GM23338 (cell line): Measurements from ENCODE around the gene USP17L5.
"Not testable (repeated sequence)": the region's sequence is repeated elsewhere in the genome, so short reads cannot be mapped to it uniquely, and the experiment has no call there.

Source experiments
- CREB1 ChIP-seq: fragments of 250-450 bp; sonication (Bioruptor Pico); IDR thresholded peaks from 2 replicates; pipeline ENCODE4 v1.5.0; 2020; ENCODE audit warnings: low read depth, mild to moderate bottlenecking, moderate library complexity
- CTCF ChIP-seq, 2 experiments: fragments of 200-600 bp in 1 of 2; sonication (generic) in 1 of 2; conservative IDR thresholded peaks; 2 replicates each; pipeline versions ENCODE4 v1.5.1 to v1.6.1; 2016 to 2017; ENCODE audit warnings: antibody characterized with exemption in 2 of 2, low read depth in 2 of 2, mild to moderate bottlenecking in 2 of 2, moderate library complexity in 1 of 2
- ETS1 ChIP-seq: IDR thresholded peaks from 2 replicates; pipeline ENCODE4 v1.6.1; 2016; ENCODE audit warnings: antibody characterized with exemption
- EZH2 ChIP-seq: fragments of 200-600 bp; sonication (generic); IDR thresholded peaks from one replicate; pipeline ENCODE4 v1.8.0; 2017; ENCODE audit warnings: antibody characterized with exemption, mild to moderate bottlenecking, low read depth; ENCODE audit not compliant: unreplicated experiment
- POLR2AphosphoS5 ChIP-seq: IDR thresholded peaks from 2 replicates; pipeline ENCODE4 v1.6.1; 2016; ENCODE audit warnings: antibody characterized with exemption, low read depth
- REST ChIP-seq: IDR thresholded peaks from one replicate; pipeline ENCODE4 v1.6.1; 2018; ENCODE audit warnings: antibody characterized with exemption; ENCODE audit not compliant: unreplicated experiment
- STAT1 ChIP-seq: IDR thresholded peaks from one replicate; pipeline ENCODE4 v1.6.1; 2016; ENCODE audit warnings: antibody characterized with exemption; ENCODE audit not compliant: unreplicated experiment
- ZNF331 ChIP-seq: fragments of 250-450 bp; sonication (Bioruptor Pico); IDR thresholded peaks from 2 replicates; pipeline ENCODE4 v1.5.0; 2020; ENCODE audit warnings: low read depth, mild to moderate bottlenecking, moderate library complexity

GRCh38 chr4:9324865-9325264 is 14.3 kb upstream of the USP17L5 start, which contains the start of gene USP17L24:
- TF ChIP-seq POLR2AphosphoS5; CTCF (conservative IDR thresholded peaks at IDR 0.05; ENCODE audit: low read depth in 2 of 2); EZH2; ETS1; STAT1; ZNF331 (CRISPR knock-in tag); REST; CREB1 (CRISPR knock-in tag): not testable (repeated sequence)
